ENCODE data around the gene E2F4. TPM values are rescaled to one million over a fixed set of nuclear protein-coding genes. Genes with fewer than 3 reads are reported as not detected.

E2F4 gene
- polyA plus RNA-seq, 1 donor (not counting 4 experiments of a cell fraction or from before 2014, with no cell fraction given), result 64.7 TPM

GRCh38 chr16:67182288-67182687, 9.7 kb upstream of the E2F4 start:
- peaks cover 44% of the 10 kb centered on the region for H3K4me1 ChIP-seq (ENCODE audit: control insufficient read depth, extremely low read depth, insufficient read depth, low read length)
- H3K9ac ChIP-seq (ENCODE audit: control insufficient read depth, extremely low read depth, insufficient read depth, low read length), result no peak overlapping the region
- H3K9me3 ChIP-seq (ENCODE audit: control insufficient read depth, low read depth, low read length), result no peaks in the 10 kb centered on the region
- H3K79me2 ChIP-seq (ENCODE audit: control insufficient read depth, insufficient read depth, low read length), result peaks cover 7% of the 10 kb centered on the region
- DNase-seq (ENCODE audit: low read depth, low spot score) (no peak), FAIRE-seq (peak; percentile 34)
- no peak for TF ChIP-seq EZH2 (IDR thresholded peaks at IDR 0.05; ENCODE audit: low read length)
- TF ChIP-seq CTCF (optimal IDR thresholded peaks at IDR 0.05 in 1 of 3, IDR thresholded peaks at IDR 0.05 in 1 of 3, conservative IDR thresholded peaks at IDR 0.05 in 1 of 3; ENCODE audit: extremely low read depth in 1 of 3, insufficient read depth in 2 of 3, low read length in 3 of 3), result no peak
- no peak overlapping the region for H3K27ac ChIP-seq (ENCODE audit: control insufficient read depth, insufficient read depth, low read length)
- peaks cover 2% of the 10 kb centered on the region for H3K9me1 ChIP-seq (ENCODE audit: control insufficient read depth, extremely low read depth, insufficient read depth, low read length)
- H3K4me3 ChIP-seq (ENCODE audit: control insufficient read depth in 2 of 3, extremely low read depth in 1 of 3, insufficient read depth in 2 of 3, low read depth in 1 of 3, low read length in 3 of 3), result peak overlapping the region; percentile 81 to 86 (median 82)
- dilution Hi-C loops (cut with MboI; ENCODE audit: extremely low pct_ligation_motif_present, low sequenced_read_pairs), result no loop called here
- no peak overlapping the region for H2AFZ ChIP-seq (ENCODE audit: control insufficient read depth, low read length)
- H3K27me3 ChIP-seq (ENCODE audit: control insufficient read depth, extremely low read depth, insufficient read depth, low read length), result no peaks in the 10 kb centered on the region
- no peaks in the 10 kb centered on the region for H4K20me1 ChIP-seq (ENCODE audit: control insufficient read depth, extremely low read depth, insufficient read depth, low read length)
- peak overlapping the region; percentile 73 for H3K4me2 ChIP-seq (ENCODE audit: control insufficient read depth, extremely low read depth, insufficient read depth, low read depth, low read length)
- peaks cover 0 to 3% of the 10 kb centered on the region in 2 experiments for H3K36me3 ChIP-seq (ENCODE audit: control insufficient read depth in 2 of 2, extremely low read depth in 1 of 2, insufficient read depth in 2 of 2, low read length in 2 of 2)

GRCh38 chr16:67183284-67183626, 8.7 kb upstream of the E2F4 start:
- Histone ChIP-seq H3K79me2 (ENCODE audit: control insufficient read depth, insufficient read depth, low read length) (peaks cover 7% of the 10 kb centered on the region), H3K27ac (ENCODE audit: control insufficient read depth, insufficient read depth, low read length) (peak overlapping the region; percentile 91), H3K4me3 (ENCODE audit: control insufficient read depth in 2 of 3, extremely low read depth in 1 of 3, insufficient read depth in 2 of 3, low read depth in 1 of 3, low read length in 3 of 3) (peak overlapping the region; percentile 81 to 86 (median 82)), H4K20me1 (ENCODE audit: control insufficient read depth, extremely low read depth, insufficient read depth, low read length) (no peaks in the 10 kb centered on the region), H3K27me3 (ENCODE audit: control insufficient read depth, extremely low read depth, insufficient read depth, low read length) (no peaks in the 10 kb centered on the region), H3K9ac (ENCODE audit: control insufficient read depth, extremely low read depth, insufficient read depth, low read length) (peak overlapping the region; percentile 86), H3K4me2 (ENCODE audit: control insufficient read depth, extremely low read depth, insufficient read depth, low read depth, low read length) (peak overlapping the region; percentile 73), H3K9me1 (ENCODE audit: control insufficient read depth, extremely low read depth, insufficient read depth, low read length) (peaks cover 2% of the 10 kb centered on the region), H3K4me1 (ENCODE audit: control insufficient read depth, extremely low read depth, insufficient read depth, low read length) (peaks cover 39% of the 10 kb centered on the region), H3K36me3 (ENCODE audit: control insufficient read depth in 2 of 2, extremely low read depth in 1 of 2, insufficient read depth in 2 of 2, low read length in 2 of 2) (peaks cover 0 to 3% of the 10 kb centered on the region in 2 experiments), H3K9me3 (ENCODE audit: control insufficient read depth, low read depth, low read length) (no peaks in the 10 kb centered on the region), H2AFZ (ENCODE audit: control insufficient read depth, low read length) (peak overlapping the region; percentile 0)
- DNase-seq (ENCODE audit: low read depth, low spot score) (peak; percentile 92), FAIRE-seq (no peak)
- dilution Hi-C loops (cut with MboI; ENCODE audit: extremely low pct_ligation_motif_present, low sequenced_read_pairs), result no loop called here
- no peak for TF ChIP-seq EZH2 (IDR thresholded peaks at IDR 0.05; ENCODE audit: low read length)
- no peak for TF ChIP-seq CTCF (optimal IDR thresholded peaks at IDR 0.05 in 1 of 3, IDR thresholded peaks at IDR 0.05 in 1 of 3, conservative IDR thresholded peaks at IDR 0.05 in 1 of 3; ENCODE audit: extremely low read depth in 1 of 3, insufficient read depth in 2 of 3, low read length in 3 of 3)
